Sigmoid colon (tissue), 4 donors: ENCODE data around the gene SNX3.

Experiments
- POLR2A ChIP-seq, 2 donors: fragments of 450-650 bp; IDR thresholded peaks; one replicate each; pipeline ENCODE4 v1.6.1; 2016; ENCODE audit warnings: antibody characterized with exemption in 2 of 2, mild to moderate bottlenecking in 2 of 2, moderate library complexity in 2 of 2
- POLR2AphosphoS5 ChIP-seq, 4 donors: sonication (generic); formaldehyde crosslinking; IDR thresholded peaks; one replicate each; pipeline ENCODE4 v1.6.1; 2017; ENCODE audit warnings: antibody characterized with exemption in 4 of 4
- TF ChIP-seq, protein P1 (sequence below), 4 experiments: fragments of 450-650 bp in 3 of 4; fragments of 200-600 bp in 1 of 4; IDR thresholded peaks; one replicate each; pipeline ENCODE4 v1.5.1; 2016 to 2019; ENCODE audit warnings: antibody characterized with exemption in 4 of 4, mild to moderate bottlenecking in 3 of 4, moderate library complexity in 2 of 4

DNA sequence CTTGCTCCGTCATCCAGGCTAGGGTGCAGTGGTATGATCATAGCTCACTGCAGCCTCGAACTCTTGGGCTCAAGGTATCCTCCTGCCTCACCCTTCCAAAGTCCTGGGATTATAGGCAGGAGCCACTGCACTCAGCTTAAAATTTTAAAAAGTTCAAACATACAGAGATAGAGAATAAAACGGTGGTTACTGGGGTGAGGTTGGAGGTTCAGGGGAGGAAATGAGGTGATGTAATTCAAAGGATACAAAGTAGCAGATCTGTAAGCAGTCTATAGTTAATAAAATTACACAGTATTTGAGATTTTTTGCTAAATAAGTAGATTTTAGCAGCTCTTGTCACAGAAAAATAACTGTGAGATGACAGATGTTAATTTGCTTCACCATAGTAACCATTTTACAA is 26.5 kb upstream of the SNX3 start:
- TF ChIP-seq, protein P1, sequence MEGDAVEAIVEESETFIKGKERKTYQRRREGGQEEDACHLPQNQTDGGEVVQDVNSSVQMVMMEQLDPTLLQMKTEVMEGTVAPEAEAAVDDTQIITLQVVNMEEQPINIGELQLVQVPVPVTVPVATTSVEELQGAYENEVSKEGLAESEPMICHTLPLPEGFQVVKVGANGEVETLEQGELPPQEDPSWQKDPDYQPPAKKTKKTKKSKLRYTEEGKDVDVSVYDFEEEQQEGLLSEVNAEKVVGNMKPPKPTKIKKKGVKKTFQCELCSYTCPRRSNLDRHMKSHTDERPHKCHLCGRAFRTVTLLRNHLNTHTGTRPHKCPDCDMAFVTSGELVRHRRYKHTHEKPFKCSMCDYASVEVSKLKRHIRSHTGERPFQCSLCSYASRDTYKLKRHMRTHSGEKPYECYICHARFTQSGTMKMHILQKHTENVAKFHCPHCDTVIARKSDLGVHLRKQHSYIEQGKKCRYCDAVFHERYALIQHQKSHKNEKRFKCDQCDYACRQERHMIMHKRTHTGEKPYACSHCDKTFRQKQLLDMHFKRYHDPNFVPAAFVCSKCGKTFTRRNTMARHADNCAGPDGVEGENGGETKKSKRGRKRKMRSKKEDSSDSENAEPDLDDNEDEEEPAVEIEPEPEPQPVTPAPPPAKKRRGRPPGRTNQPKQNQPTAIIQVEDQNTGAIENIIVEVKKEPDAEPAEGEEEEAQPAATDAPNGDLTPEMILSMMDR (IDR thresholded peaks at IDR 0.05) = no peak
- TF ChIP-seq POLR2AphosphoS5 (IDR thresholded peaks at IDR 0.05) (no peak), POLR2A (IDR thresholded peaks at IDR 0.05) (no peak)
